ENCODE results near the gene ST7L.

Gene ST7L

DNA sequence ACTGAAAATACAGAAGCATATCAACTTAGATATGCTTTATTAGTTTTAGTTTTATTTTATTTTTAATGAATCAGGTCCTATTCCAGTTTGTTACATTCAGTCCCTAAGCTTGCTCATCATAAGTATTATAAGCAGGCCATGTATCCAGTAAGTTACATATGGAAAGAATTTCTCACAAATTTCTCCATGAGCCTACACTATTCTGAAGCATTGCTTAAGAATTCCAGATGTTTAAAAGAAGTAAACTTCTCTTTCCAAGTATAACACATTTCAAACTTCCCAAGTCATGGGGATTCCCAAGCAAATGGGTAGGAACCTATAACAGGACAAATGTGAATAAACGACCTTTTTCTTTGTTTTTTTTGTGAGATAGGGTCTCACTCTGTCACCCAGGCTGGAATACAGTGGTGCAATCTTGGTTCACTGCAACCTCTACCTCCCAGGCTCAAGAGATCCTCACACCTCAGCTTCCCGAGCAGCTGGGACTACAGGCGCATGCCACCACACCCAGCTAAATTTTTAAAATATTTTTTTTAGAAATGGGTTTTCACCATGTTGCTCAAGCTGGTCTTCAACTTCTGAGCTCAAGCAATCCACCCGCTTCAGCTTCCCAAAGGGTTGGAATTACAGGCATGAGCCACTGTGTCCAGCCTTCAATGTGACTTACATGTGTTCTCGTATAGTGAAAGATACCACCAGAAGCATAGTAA is 39.0 kb downstream of the ST7L start:
- Histone ChIP-seq H3K36me3 (ENCODE audit: insufficient read depth, low read length) (peaks cover 13% of the 10 kb centered on the region; the same call in 1 of the 2 replicates), H3K9ac (ENCODE audit: low read depth, low read length) (no peak overlapping the region), H3K27ac (ENCODE audit: low read length) (no peak overlapping the region), H2AFZ (ENCODE audit: low read depth, low read length) (no peak overlapping the region), H3K4me3 (ENCODE audit: low read depth in 1 of 2, low read length in 2 of 2) (no peak overlapping the region), H3K4me2 (ENCODE audit: insufficient read depth, low read length) (no peak overlapping the region), H3K4me1 (ENCODE audit: insufficient read depth, low read length) (no peaks in the 10 kb centered on the region), H3K27me3 (ENCODE audit: insufficient read depth, low read length, poor library complexity) (no peaks in the 10 kb centered on the region), H4K20me1 (ENCODE audit: insufficient read depth, low read length) (no peaks in the 10 kb centered on the region), H3K79me2 (ENCODE audit: insufficient read depth, low read length) (no peaks in the 10 kb centered on the region), H3K9me3 (ENCODE audit: insufficient read depth, low read length, severe bottlenecking) (no peaks in the 10 kb centered on the region)
- TF ChIP-seq, protein P1, sequence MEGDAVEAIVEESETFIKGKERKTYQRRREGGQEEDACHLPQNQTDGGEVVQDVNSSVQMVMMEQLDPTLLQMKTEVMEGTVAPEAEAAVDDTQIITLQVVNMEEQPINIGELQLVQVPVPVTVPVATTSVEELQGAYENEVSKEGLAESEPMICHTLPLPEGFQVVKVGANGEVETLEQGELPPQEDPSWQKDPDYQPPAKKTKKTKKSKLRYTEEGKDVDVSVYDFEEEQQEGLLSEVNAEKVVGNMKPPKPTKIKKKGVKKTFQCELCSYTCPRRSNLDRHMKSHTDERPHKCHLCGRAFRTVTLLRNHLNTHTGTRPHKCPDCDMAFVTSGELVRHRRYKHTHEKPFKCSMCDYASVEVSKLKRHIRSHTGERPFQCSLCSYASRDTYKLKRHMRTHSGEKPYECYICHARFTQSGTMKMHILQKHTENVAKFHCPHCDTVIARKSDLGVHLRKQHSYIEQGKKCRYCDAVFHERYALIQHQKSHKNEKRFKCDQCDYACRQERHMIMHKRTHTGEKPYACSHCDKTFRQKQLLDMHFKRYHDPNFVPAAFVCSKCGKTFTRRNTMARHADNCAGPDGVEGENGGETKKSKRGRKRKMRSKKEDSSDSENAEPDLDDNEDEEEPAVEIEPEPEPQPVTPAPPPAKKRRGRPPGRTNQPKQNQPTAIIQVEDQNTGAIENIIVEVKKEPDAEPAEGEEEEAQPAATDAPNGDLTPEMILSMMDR (IDR thresholded peaks at IDR 0.05; ENCODE audit: borderline replicate concordance, extremely low read depth, low read length, poor library complexity, severe bottlenecking) = no peak
- TF ChIP-seq EZH2 (IDR thresholded peaks at IDR 0.05; ENCODE audit: borderline replicate concordance, low read depth, low read length, severe bottlenecking) = no peak
- no peak for ATAC-seq (ENCODE audit: insufficient read depth, low read depth)
- DNase-seq = no peak

DNA sequence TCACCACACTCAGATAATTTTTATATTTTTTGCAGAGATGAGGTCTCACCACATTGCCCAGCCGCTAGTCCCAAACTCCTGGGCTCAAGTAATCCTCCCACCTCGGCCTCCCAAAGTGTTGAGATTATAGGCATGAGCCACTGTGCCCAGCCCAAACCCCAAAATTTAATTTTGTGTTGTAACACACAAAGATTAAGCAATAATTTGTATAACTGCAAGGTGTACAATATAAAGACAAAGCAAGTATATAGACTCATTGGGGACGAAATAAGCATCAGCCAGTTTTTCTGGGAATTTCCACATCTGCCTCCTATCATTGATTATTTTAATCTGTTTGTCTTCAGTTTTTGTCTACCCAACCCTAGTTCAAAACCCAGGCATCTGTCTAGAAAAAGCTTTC is 42.7 kb downstream of the ST7L start:
- no peaks in the 10 kb centered on the region for H4K20me1 ChIP-seq (ENCODE audit: insufficient read depth, low read length)
- H3K79me2 ChIP-seq (ENCODE audit: insufficient read depth, low read length) = no peaks in the 10 kb centered on the region
- H3K9ac ChIP-seq (ENCODE audit: low read depth, low read length) = no peak overlapping the region
- no peaks in the 10 kb centered on the region for H3K4me1 ChIP-seq (ENCODE audit: insufficient read depth, low read length)
- no peak overlapping the region for H3K4me3 ChIP-seq (ENCODE audit: low read depth in 1 of 2, low read length in 2 of 2)
- DNase-seq (no peak), ATAC-seq (ENCODE audit: insufficient read depth, low read depth) (no peak)
- H3K9me3 ChIP-seq (ENCODE audit: insufficient read depth, low read length, severe bottlenecking) = no peaks in the 10 kb centered on the region
- no peak overlapping the region for H3K27ac ChIP-seq (ENCODE audit: low read length)
- no peak overlapping the region for H2AFZ ChIP-seq (ENCODE audit: low read depth, low read length)
- TF ChIP-seq EZH2 (IDR thresholded peaks at IDR 0.05; ENCODE audit: borderline replicate concordance, low read depth, low read length, severe bottlenecking) = no peak
- TF ChIP-seq, protein P1 (IDR thresholded peaks at IDR 0.05; ENCODE audit: borderline replicate concordance, extremely low read depth, low read length, poor library complexity, severe bottlenecking) = no peak
- no peaks in the 10 kb centered on the region for H3K27me3 ChIP-seq (ENCODE audit: insufficient read depth, low read length, poor library complexity)
- no peak overlapping the region for H3K4me2 ChIP-seq (ENCODE audit: insufficient read depth, low read length)
- peaks cover 21% of the 10 kb centered on the region; the same call in 1 of the 2 replicates for H3K36me3 ChIP-seq (ENCODE audit: insufficient read depth, low read length)

DNA sequence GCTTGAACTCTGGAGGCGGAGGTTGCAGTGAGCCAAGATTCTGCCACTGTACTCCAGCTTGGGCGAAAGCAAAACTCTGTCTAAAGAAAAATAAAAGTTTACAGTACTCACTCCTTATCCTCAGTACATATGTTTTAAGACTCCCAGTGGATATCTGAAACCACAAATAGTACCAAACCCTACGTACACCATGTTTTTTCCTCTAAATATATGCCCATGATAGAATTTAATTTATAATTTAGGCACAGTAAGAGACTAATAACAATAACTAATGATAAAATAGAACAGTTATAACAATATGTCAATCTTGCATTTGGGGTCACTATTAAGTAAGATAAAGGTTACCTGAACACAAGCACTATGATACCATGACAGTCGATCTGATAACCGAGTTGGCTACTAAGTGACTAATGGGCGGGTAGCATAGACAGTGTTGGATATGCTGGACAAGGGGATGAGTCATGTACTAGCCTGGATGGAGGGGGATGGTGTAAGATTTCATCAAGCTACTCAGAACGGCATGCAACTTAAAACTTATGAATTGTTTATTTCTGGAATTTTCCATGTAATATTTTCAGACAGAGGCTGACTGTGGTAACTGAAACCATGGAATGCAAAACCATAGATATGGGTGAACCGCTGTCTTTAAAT is 43.7 kb downstream of the ST7L start:
- Histone ChIP-seq H2AFZ (ENCODE audit: low read depth, low read length) (no peak overlapping the region), H3K4me1 (ENCODE audit: insufficient read depth, low read length) (no peaks in the 10 kb centered on the region), H3K4me3 (ENCODE audit: low read depth in 1 of 2, low read length in 2 of 2) (no peak overlapping the region), H4K20me1 (ENCODE audit: insufficient read depth, low read length) (no peaks in the 10 kb centered on the region), H3K9me3 (ENCODE audit: insufficient read depth, low read length, severe bottlenecking) (no peaks in the 10 kb centered on the region), H3K27me3 (ENCODE audit: insufficient read depth, low read length, poor library complexity) (no peaks in the 10 kb centered on the region), H3K9ac (ENCODE audit: low read depth, low read length) (no peak overlapping the region), H3K4me2 (ENCODE audit: insufficient read depth, low read length) (no peak overlapping the region), H3K27ac (ENCODE audit: low read length) (no peak overlapping the region), H3K36me3 (ENCODE audit: insufficient read depth, low read length) (peaks cover 21% of the 10 kb centered on the region; the same call in 1 of the 2 replicates), H3K79me2 (ENCODE audit: insufficient read depth, low read length) (no peaks in the 10 kb centered on the region)
- ATAC-seq (ENCODE audit: insufficient read depth, low read depth) (no peak), DNase-seq (no peak)
- TF ChIP-seq, protein P1 (IDR thresholded peaks at IDR 0.05; ENCODE audit: borderline replicate concordance, extremely low read depth, low read length, poor library complexity, severe bottlenecking) = no peak
- no peak for TF ChIP-seq EZH2 (IDR thresholded peaks at IDR 0.05; ENCODE audit: borderline replicate concordance, low read depth, low read length, severe bottlenecking)
